Activated naive CD8-positive, alpha-beta T cell treated with anti-CD3 and anti-CD28 coated beads for 36 hours (primary cell): ENCODE data around the gene SSU72. TPM values are rescaled to one million over a fixed set of nuclear protein-coding genes. Genes with fewer than 3 reads are reported as not detected.

Source experiments
- DNase-seq: peaks from one replicate; pipeline ENCODE4 v3.0.0; 2021
- H3K27ac Mint-ChIP-seq: one replicate; pipeline ENCODE4 v1.8.0; 2022; ENCODE audit warnings: mild to moderate bottlenecking, moderate library complexity, mixed read lengths
- H3K27me3 Mint-ChIP-seq: one replicate; pipeline ENCODE4 v1.8.0; 2022; ENCODE audit warnings: mild to moderate bottlenecking, mixed read lengths
- H3K36me3 Mint-ChIP-seq: one replicate; pipeline ENCODE4 v1.8.0; 2021; ENCODE audit warnings: mild to moderate bottlenecking, mixed read lengths
- H3K4me1 Mint-ChIP-seq: one replicate; pipeline ENCODE4 v1.8.0; 2021; ENCODE audit warnings: mixed read lengths
- H3K4me3 Mint-ChIP-seq: one replicate; pipeline ENCODE4 v1.8.0; 2022; ENCODE audit warnings: mild to moderate bottlenecking, moderate library complexity, mixed read lengths
- H3K9me3 Mint-ChIP-seq: one replicate; pipeline ENCODE4 v1.8.0; 2022; ENCODE audit warnings: mixed read lengths
- total RNA-seq, 2 experiments: library from RNA; stranded (reverse); gene quantifications; one replicate each; pipeline ENCODE4 v1.2.3, GENCODE V29; 2021

The SSU72 gene
- 100 to 1,000 TPM; 124 to 131 TPM for total RNA-seq

DNA sequence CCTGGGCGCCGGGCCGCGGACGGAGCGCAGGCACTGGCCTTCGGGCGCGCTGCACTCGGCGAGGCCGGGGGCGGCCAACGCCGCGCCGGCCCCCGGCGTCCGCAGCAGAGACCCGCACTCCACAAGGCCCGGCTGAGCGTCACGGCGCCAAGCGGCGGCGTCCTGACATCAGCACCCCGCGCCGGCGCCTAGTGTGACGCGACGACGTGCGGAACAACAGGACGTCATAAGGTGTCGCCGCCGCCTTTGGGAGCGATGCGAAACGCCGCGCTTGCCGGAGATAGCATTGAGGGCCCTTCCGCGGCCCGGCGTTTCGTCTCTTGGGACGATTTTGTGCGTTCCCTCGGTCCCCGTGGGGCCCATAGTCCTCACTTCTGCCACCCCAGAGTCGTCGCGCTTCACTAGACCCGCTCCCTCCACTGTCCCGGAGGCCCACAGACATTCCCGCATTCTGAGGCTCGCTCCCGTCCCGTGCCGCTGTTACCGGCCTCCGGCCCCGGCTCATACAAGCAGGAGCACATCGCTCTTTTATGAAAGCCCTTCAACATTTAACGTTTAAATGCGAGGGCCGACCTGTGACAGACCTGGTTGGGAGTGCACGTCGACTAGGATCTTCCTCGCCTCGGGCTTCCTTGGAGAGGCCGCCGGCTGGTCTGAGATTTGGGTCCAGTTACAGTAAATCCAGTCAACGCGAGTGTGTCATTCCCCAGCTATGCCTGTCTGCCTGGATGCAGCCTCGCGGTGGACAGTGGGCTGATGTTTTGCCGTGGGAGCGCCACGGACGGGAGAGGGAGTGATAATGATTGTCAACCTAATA, at the start of gene SSU72:
Gene SSU72 (minus strand): TSS at position 143 of the 817 bp plus-strand sequence. CDS start 306 bp downstream, outside the sequence.
- Mint-ChIP-seq H3K36me3 (peaks cover 27% of the 10 kb centered on the region), H3K4me3 (peak within 1 kb of the TSS; percentile 97), H3K27ac (peak within 1 kb of the TSS; percentile 99), H3K9me3 (no peaks in the 10 kb centered on the region), H3K4me1 (peaks cover 24% of the 10 kb centered on the region), H3K27me3 (no peaks in the 10 kb centered on the region)
- DNase-seq = peak; percentile 94

- Mint-ChIP-seq H3K27me3 (no peaks in the 10 kb centered on the region), H3K9me3 (no peaks in the 10 kb centered on the region), H3K27ac (no peak overlapping the region), H3K4me3 (no peak overlapping the region), H3K4me1 (no peaks in the 10 kb centered on the region), H3K36me3 (no peaks in the 10 kb centered on the region)
- no peak for DNase-seq
Observed at GRCh38 chr1:1623631-1624442, 49.2 kb upstream of the SSU72 start.

DNA sequence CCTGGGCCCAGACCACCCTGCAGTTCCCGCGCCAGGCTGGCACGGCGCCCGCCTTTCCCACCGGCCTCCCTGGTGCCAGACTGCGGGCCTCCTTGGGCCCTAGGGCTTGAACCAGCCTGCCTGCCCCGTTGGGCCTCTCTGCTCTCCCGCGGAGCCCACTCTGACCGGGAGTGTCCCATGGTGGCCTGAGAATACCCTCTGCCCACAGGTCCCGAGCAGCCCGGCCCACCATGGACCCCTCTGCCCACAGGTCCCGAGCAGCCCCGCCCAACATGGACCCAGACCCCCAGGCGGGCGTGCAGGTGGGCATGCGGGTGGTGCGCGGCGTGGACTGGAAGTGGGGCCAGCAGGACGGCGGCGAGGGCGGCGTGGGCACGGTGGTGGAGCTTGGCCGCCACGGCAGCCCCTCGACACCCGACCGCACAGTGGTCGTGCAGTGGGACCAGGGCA, 48.5 kb upstream of the SSU72 start:
- Mint-ChIP-seq H3K9me3 (no peaks in the 10 kb centered on the region), H3K27ac (no peak overlapping the region), H3K4me1 (no peaks in the 10 kb centered on the region), H3K36me3 (no peaks in the 10 kb centered on the region), H3K27me3 (no peaks in the 10 kb centered on the region), H3K4me3 (no peak overlapping the region)
- DNase-seq = no peak

DNA sequence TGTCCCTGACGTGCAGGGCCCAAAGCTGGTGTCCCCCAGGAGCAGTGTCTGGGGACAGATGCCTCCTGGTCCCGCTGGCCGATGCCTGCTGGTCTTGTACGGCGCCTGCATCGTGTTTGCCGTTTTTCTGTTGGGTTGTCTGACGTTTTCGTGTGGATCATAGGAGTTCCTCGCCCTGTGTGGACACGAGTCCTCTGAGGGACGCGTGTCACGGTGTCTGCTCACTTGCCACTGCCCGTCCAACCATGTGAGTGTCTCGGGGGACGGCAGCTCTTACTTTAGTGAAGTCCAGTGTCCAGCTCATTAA, 48.1 kb upstream of the SSU72 start:
- no peaks in the 10 kb centered on the region for H3K4me1 Mint-ChIP-seq
- DNase-seq = no peak
- no peaks in the 10 kb centered on the region for H3K9me3 Mint-ChIP-seq
- H3K27me3 Mint-ChIP-seq = no peaks in the 10 kb centered on the region
- no peak overlapping the region for H3K27ac Mint-ChIP-seq
- H3K36me3 Mint-ChIP-seq = no peaks in the 10 kb centered on the region
- H3K4me3 Mint-ChIP-seq = no peak overlapping the region

DNA sequence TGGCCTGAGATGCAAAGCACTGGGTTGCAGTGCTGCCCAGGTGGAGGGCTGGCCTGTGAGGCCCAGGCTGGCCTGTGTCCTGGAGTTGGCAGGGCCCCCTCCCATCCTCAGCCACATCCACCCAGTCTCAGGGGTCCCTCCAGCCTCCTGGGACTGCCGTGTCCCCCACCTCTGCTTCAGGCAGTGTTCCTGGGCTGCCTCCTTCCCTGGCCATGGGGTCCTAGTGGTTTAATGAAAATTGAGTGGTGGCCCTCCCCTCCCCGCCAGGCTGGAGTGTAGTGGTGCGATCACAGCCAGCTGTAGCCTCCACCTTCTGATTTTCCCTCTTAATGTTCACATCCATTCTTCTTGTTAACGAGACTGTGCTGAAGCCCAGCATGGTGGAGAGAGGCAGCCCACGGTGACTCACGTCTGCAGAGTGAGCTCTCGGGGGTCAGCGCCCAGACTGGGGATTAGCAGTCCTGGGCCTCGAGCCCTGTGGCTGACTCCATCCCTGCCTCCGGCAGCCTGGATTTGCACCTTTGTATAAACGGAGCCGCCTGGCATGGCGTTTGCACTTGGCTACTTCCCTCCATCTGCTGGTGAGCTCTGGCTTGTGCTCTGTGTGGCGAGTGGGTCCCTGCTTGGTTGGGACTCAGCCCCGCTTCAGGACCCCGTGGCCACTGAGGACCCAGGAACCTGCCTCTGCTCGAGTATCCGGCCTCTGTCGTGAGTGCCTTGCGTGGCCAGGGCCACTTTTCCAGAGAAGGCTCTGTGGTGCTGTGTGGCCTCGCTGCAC, 47.5 kb upstream of the SSU72 start:
- no peaks in the 10 kb centered on the region for H3K36me3 Mint-ChIP-seq
- no peak for DNase-seq
- no peak overlapping the region for H3K27ac Mint-ChIP-seq

GRCh38 chr1:1621173-1622009, 46.7 kb upstream of the SSU72 start:
- Mint-ChIP-seq H3K27ac (no peak overlapping the region), H3K27me3 (no peaks in the 10 kb centered on the region), H3K36me3 (no peaks in the 10 kb centered on the region), H3K4me1 (peaks cover 4% of the 10 kb centered on the region), H3K9me3 (no peaks in the 10 kb centered on the region), H3K4me3 (no peak overlapping the region)
- DNase-seq = no peak

More for the DNA sequence above, 47.5 kb upstream of the SSU72 start:
- Mint-ChIP-seq H3K4me1 (peaks cover 1% of the 10 kb centered on the region), H3K27me3 (no peaks in the 10 kb centered on the region), H3K9me3 (no peaks in the 10 kb centered on the region), H3K4me3 (no peak overlapping the region)

- H3K36me3 Mint-ChIP-seq = no peaks in the 10 kb centered on the region
- no peaks in the 10 kb centered on the region for H3K27me3 Mint-ChIP-seq
- H3K9me3 Mint-ChIP-seq = no peaks in the 10 kb centered on the region
- H3K4me1 Mint-ChIP-seq = peaks cover 4% of the 10 kb centered on the region
- no peak overlapping the region for H3K27ac Mint-ChIP-seq
- no peak overlapping the region for H3K4me3 Mint-ChIP-seq
- DNase-seq = no peak
Observed at GRCh38 chr1:1620433-1621139, 45.9 kb upstream of the SSU72 start.

GRCh38 chr1:1619917-1620361, 45.3 kb upstream of the SSU72 start:
- H3K36me3 Mint-ChIP-seq = no peaks in the 10 kb centered on the region
- no peak overlapping the region for H3K27ac Mint-ChIP-seq
- no peaks in the 10 kb centered on the region for H3K9me3 Mint-ChIP-seq
- H3K4me1 Mint-ChIP-seq = peaks cover 4% of the 10 kb centered on the region
- DNase-seq = no peak
- no peak overlapping the region for H3K4me3 Mint-ChIP-seq
- H3K27me3 Mint-ChIP-seq = no peaks in the 10 kb centered on the region

GRCh38 chr1:1618396-1619068, 43.9 kb upstream of the SSU72 start:
- Mint-ChIP-seq H3K27me3 (no peaks in the 10 kb centered on the region), H3K36me3 (peaks cover 9% of the 10 kb centered on the region), H3K9me3 (no peaks in the 10 kb centered on the region), H3K4me1 (peaks cover 17% of the 10 kb centered on the region), H3K27ac (no peak overlapping the region), H3K4me3 (no peak overlapping the region)
- DNase-seq = no peak

DNA sequence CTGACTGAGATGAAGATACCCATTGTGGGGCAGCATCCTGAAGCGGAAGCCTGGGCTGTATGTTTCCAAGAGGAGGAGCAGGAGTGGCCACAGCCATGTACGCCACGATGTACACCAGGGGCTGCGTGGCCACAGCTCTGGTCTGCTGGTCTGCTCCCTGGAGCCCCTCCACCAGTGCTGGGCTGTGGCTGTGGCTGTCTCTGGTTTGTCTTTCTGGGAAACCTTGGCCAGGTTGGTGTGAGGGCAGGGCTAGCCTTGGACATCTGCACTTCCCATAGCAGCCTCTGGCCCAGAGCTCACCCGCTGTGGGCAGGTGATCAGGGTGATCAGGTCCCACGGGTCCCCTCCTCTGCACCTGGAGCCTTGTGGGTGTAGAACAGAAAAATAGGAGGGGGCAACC, 43.3 kb upstream of the SSU72 start:
- Mint-ChIP-seq H3K27ac (no peak overlapping the region), H3K27me3 (no peaks in the 10 kb centered on the region), H3K9me3 (no peaks in the 10 kb centered on the region), H3K36me3 (peaks cover 10% of the 10 kb centered on the region), H3K4me3 (peak overlapping the region; percentile 52), H3K4me1 (peaks cover 18% of the 10 kb centered on the region)
- no peak for DNase-seq

GRCh38 chr1:1617516-1617915, 42.9 kb upstream of the SSU72 start:
- DNase-seq = no peak
- Mint-ChIP-seq H3K4me1 (peaks cover 18% of the 10 kb centered on the region), H3K4me3 (peak overlapping the region; percentile 78), H3K9me3 (no peaks in the 10 kb centered on the region), H3K36me3 (peaks cover 10% of the 10 kb centered on the region), H3K27ac (no peak overlapping the region), H3K27me3 (no peaks in the 10 kb centered on the region)

DNA sequence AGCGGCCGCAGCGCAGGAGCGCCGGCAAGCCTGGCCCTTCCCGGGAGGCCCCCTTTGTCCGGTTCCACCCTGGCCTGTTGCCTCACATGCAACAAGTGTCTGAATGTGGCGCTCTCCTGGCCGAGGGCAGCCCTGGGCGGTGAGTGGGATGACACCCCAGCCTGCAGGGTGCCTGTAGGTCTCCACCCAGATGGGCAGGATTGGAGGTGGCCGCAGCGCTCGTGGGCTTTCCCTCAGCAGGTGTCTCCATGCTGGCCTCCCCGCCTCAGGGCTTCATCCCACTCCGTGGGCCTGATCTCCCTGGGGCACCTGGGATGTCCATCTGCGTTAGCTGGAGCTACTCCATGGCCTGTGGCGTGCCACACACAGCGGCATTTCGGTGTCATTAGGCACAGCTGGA, 42.2 kb upstream of the SSU72 start:
- Mint-ChIP-seq H3K27me3 (no peaks in the 10 kb centered on the region), H3K36me3 (peaks cover 10% of the 10 kb centered on the region), H3K9me3 (no peaks in the 10 kb centered on the region), H3K27ac (no peak overlapping the region), H3K4me3 (peak overlapping the region; percentile 78), H3K4me1 (peaks cover 21% of the 10 kb centered on the region)
- no peak for DNase-seq

DNA sequence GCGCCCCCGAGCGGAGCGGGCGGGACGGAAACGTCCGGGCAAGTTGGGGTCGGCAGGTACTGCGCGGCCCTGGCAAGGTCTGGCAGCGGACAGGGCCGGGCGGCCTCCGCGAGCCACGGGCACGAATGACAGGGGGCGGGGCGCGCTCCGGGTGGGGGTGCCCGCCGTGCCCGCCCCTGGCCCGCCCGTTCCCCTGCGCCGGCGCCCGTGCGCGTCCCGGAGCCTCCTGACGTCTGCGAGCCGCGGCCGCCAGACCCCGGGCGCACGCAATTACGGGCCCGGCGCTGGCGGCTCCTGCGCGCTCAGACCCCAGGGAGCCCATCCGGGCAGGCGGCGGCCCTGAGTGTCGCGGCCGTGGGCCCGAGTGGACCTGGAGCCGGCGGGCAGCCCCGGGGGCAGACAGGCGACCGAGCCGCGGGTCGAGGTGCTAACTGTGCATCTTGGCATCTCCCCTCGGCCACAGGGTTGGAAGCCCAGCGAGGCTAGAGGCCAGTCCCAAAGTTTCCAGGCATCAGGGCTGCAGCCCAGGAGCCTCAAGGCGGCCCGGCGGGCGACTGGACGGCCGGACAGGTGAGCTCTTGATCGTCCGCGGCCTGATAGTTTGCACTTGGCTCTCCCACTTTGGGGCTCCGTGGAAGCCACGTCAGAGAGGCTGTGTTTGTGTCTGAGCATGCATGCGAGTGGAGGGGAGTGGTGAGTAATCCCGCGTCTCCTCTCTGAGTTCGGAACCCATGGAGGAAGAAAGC, 41.6 kb upstream of the SSU72 start:
- Mint-ChIP-seq H3K9me3 (no peaks in the 10 kb centered on the region), H3K27ac (no peak overlapping the region), H3K36me3 (peaks cover 10% of the 10 kb centered on the region), H3K27me3 (no peaks in the 10 kb centered on the region), H3K4me3 (peak overlapping the region; percentile 78), H3K4me1 (peaks cover 21% of the 10 kb centered on the region)
- peak; percentile 53 for DNase-seq
